GM12878 (cell line): ENCODE results near the gene ZFP62. TPM values are rescaled to one million over a fixed set of nuclear protein-coding genes. Genes with fewer than 3 reads are reported as not detected.

Experiments
- ATAC-seq: fragments of 200-7000 bp; cut with Tn5 transposase; 3 replicates; pipeline ENCODE4 v1.9.1; 2020; ENCODE audit warnings: mild to moderate bottlenecking, moderate library complexity
- BruUV-seq: library from RNA; stranded (reverse); fragments of 400-500 nt; replicated peaks from 2 replicates; lab custom pipeline; 2021; lab: Mats Ljungman, UMichigan
- CTCF ChIA-PET: fragments of 300-600 bp; sonication (Branson Sonifier 250); formaldehyde crosslinking; extraction: SDS; loops from one replicate; lab custom pipeline; 2021; ENCODE audit warnings: inconsistent platforms; lab: Yijun Ruan, JAX
- POLR2A ChIA-PET: fragments of 350-600 bp; formaldehyde crosslinking; extraction: SDS; loops from one replicate; lab custom pipeline; 2021; ENCODE audit warnings: inconsistent platforms; lab: Charles Lee
- RAD21 ChIA-PET: fragments of 300-600 bp; sonication (Branson Sonifier 250); formaldehyde crosslinking; loops from one replicate; lab custom pipeline; 2023; ENCODE audit warnings: antibody characterized with exemption; ENCODE audit not compliant: unreplicated experiment; lab: Charles Lee
- SMC1A ChIA-PET: fragments of 300-600 bp; sonication (Branson Sonifier 250); formaldehyde crosslinking; loops from one replicate; lab custom pipeline; 2023; ENCODE audit not compliant: unreplicated experiment, uncharacterized antibody; lab: Charles Lee
- DNase-seq: peaks from one replicate; pipeline ENCODE4 v3.0.0-alpha.2; 2011; ENCODE audit warnings: low read depth, low spot score
- FAIRE-seq: peaks from 3 replicates; lab custom pipeline; 2011; peaks lifted over from hg19 to GRCh38; lab: Jason Lieb, UNC
- H2AFZ ChIP-seq: 2 replicates; pipeline ENCODE4 v1.6.0; 2011; ENCODE audit warnings: low read depth, low read length, control low read depth; ENCODE audit not compliant: control insufficient read depth
- H3K27ac ChIP-seq: 2 replicates; pipeline ENCODE4 v1.5.1; 2011; ENCODE audit warnings: control low read depth; ENCODE audit not compliant: control insufficient read depth, insufficient read depth
- H3K27me3 ChIP-seq, 2 experiments: replicated peaks in 1 of 2; 2 replicates each; pipeline versions ENCODE4 v1.6.0 to v1.6.1; 2011; ENCODE audit warnings: low read length in 1 of 2; ENCODE audit not compliant: control insufficient read depth in 2 of 2, insufficient read depth in 2 of 2
- H3K36me3 ChIP-seq, 2 experiments: 2 replicates each; pipeline ENCODE4 v1.5.1; 2011; ENCODE audit warnings: low read length in 1 of 2; ENCODE audit not compliant: control insufficient read depth in 2 of 2, insufficient read depth in 2 of 2
- H3K4me1 ChIP-seq: 2 replicates; pipeline ENCODE4 v1.6.1; 2011; ENCODE audit warnings: mild to moderate bottlenecking, low read length, moderate library complexity, mixed read lengths; ENCODE audit not compliant: control insufficient read depth, insufficient read depth
- H3K4me2 ChIP-seq: 2 replicates; pipeline ENCODE4 v1.6.0; 2011; ENCODE audit warnings: control low read depth; ENCODE audit not compliant: control insufficient read depth, insufficient read depth
- H3K4me3 ChIP-seq: fragments of 200-600 bp; sonication (generic); 2 replicates; pipeline ENCODE4 v1.5.1; 2016
- H3K79me2 ChIP-seq: 2 replicates; pipeline ENCODE4 v1.6.0; 2011; ENCODE audit warnings: low read length; ENCODE audit not compliant: control insufficient read depth, insufficient read depth
- H3K9ac ChIP-seq: 2 replicates; pipeline ENCODE4 v1.8.0; 2011; ENCODE audit warnings: low read length, control low read depth, mixed read lengths; ENCODE audit not compliant: control insufficient read depth, insufficient read depth
- H3K9me3 ChIP-seq: replicated peaks from 3 replicates; pipeline ENCODE4 v1.5.1; 2011; ENCODE audit warnings: mild to moderate bottlenecking, low read length; ENCODE audit not compliant: control insufficient read depth, insufficient read depth
- H4K20me1 ChIP-seq: 2 replicates; pipeline ENCODE4 v1.6.0; 2011; ENCODE audit not compliant: control insufficient read depth, insufficient read depth
- BCL3 ChIP-seq: IDR thresholded peaks from 2 replicates; pipeline ENCODE4 v1.6.1; 2011; ENCODE audit warnings: borderline replicate concordance, low read depth, mild to moderate bottlenecking, moderate library complexity, low read length; ENCODE audit not compliant: insufficient read depth, poor library complexity, severe bottlenecking
- CBFB ChIP-seq: IDR thresholded peaks from 2 replicates; pipeline ENCODE4 v1.6.1; 2016; ENCODE audit warnings: antibody characterized with exemption, low read depth
- CHD1 ChIP-seq: IDR thresholded peaks from 2 replicates; pipeline ENCODE4 v1.6.1; 2012; ENCODE audit warnings: low read depth, low read length, improper control_type of control experiment
- DPF2 ChIP-seq: fragments of 450-650 bp; IDR thresholded peaks from 2 replicates; pipeline ENCODE4 v1.6.1; 2017; ENCODE audit warnings: mild to moderate bottlenecking
- MXI1 ChIP-seq: fragments of 150-350 bp; IDR thresholded peaks from 2 replicates; pipeline ENCODE4 v1.6.1; 2011; ENCODE audit warnings: low read depth, mild to moderate bottlenecking, inconsistent platforms, low read length, improper control_type of control experiment
- POU2F2 ChIP-seq: IDR thresholded peaks from 3 replicates; pipeline ENCODE4 v1.6.1; 2011; ENCODE audit warnings: low read depth, mild to moderate bottlenecking, low read length, borderline replicate concordance
- RAD51 ChIP-seq: fragments of 450-650 bp; IDR thresholded peaks from 2 replicates; pipeline ENCODE4 v1.6.1; 2016; ENCODE audit warnings: moderate library complexity, mild to moderate bottlenecking, inconsistent platforms
- TCF12 ChIP-seq: IDR thresholded peaks from 2 replicates; pipeline ENCODE4 v1.6.1; 2011; ENCODE audit warnings: low read depth, mild to moderate bottlenecking, low read length
- TCF7 ChIP-seq: IDR thresholded peaks from 2 replicates; pipeline ENCODE4 v1.6.1; 2014; ENCODE audit warnings: antibody characterized with exemption, borderline replicate concordance
- YBX1 ChIP-seq: fragments of 450-650 bp; IDR thresholded peaks from 2 replicates; pipeline ENCODE4 v1.6.1; 2016; ENCODE audit warnings: antibody characterized with exemption
- ZNF687 ChIP-seq: fragments of 450-650 bp; IDR thresholded peaks from 2 replicates; pipeline ENCODE4 v1.6.1; 2017; ENCODE audit warnings: mild to moderate bottlenecking, moderate library complexity
- WGBS: methylation state at CpG from one replicate; pipeline ENCODE4 v1.1.6; 2016; ENCODE audit warnings: low lambda C conversion rate; ENCODE audit not compliant: insufficient replicate concordance, insufficient coverage; ENCODE audit errors: missing lambda C conversion rate; 5-methylcytosine and 5-hydroxymethylcytosine counted together
- in situ Hi-C: fragments of 300-500 bp; cut with MboI; formaldehyde crosslinking; loops from 9 replicates; pipeline ENCODE4 v1.14.3; 2018; ENCODE audit warnings: mixed read lengths
- intact Hi-C: fragments of 100-400 bp; cut with micrococcal nuclease; formaldehyde crosslinking; loops from one replicate; pipeline ENCODE4 v1.14.2; 2022; ENCODE audit not compliant: unreplicated experiment
- polyA plus RNA-seq, 11 experiments: library from polyadenylated mRNA; depleted of rRNA in 4 of 11; unstranded in 6 of 11; stranded (reverse) in 5 of 11; fragments of >200 nt; fragmentation: Nextera tagmentation in 4 of 11; fragmentation: Illumina TruSeq in 1 of 11; extraction: Ambion mirVana in 4 of 11; extraction: Trizol in 1 of 11; gene quantifications; 1 replicate in 1 of 11; 2 replicates in 10 of 11; pipeline versions ENCODE4 v1.2.1 to v1.2.3, GENCODE V29; 2011 to 2016; ENCODE audit warnings: inconsistent platforms in 2 of 11, missing spikeins in 2 of 11, low read depth in 1 of 11
- total RNA-seq, 4 experiments: library from RNA; depleted of rRNA in 3 of 4; stranded (reverse); fragments of >200 nt in 3 of 4; fragmentation: Illumina TruSeq in 1 of 4; extraction: Trizol in 1 of 4; gene quantifications; 2 replicates each; pipeline versions ENCODE4 v1.2.1 to v1.2.3, GENCODE V29; 2013 to 2021

ZFP62 gene
- total and polyA plus RNA-seq, 10 of the 15 experiments (the other 5 are each of a cell fraction or from before 2014, with no cell fraction given) = 9.2 to 39.7 (median 21.1) TPM

- ChIA-PET RAD21 (interaction anchor here (1.1 to 1.2 kb wide), 2 partner anchors 17 to 44 kb away, joined by 3 read pairs; no protein-coding TSS in a partner anchor), SMC1A (interaction anchor here (4.0 kb wide), 1 partner anchor 11 kb away, joined by 14 read pairs; no protein-coding TSS in a partner anchor), POLR2A (no interaction called here), CTCF (no interaction called here)
- Histone ChIP-seq H4K20me1 (no peaks in the 10 kb centered on the region), H3K4me2 (no peak overlapping the region), H2AFZ (no peak overlapping the region), H3K4me1 (peaks cover 16% of the 10 kb centered on the region), H3K36me3 (no peaks in the 10 kb centered on the region), H3K79me2 (no peaks in the 10 kb centered on the region), H3K9ac (no peak overlapping the region), H3K27ac (no peak overlapping the region), H3K9me3 (no peaks in the 10 kb centered on the region; the same call in 2 of the 3 replicates), H3K4me3 (no peak overlapping the region), H3K27me3 (no peaks in the 10 kb centered on the region)
- 83% methylated on average over 6 of the region's 6 CpGs for WGBS
- intact Hi-C loops = no loop called here
- FAIRE-seq = no peak
- ATAC-seq = no peak
- no peak for TF ChIP-seq TCF7
- no peak for TF ChIP-seq POU2F2
- TF ChIP-seq TCF12 = no peak
- TF ChIP-seq MXI1 = no peak
- TF ChIP-seq ZNF687 = no peak
- no peak for TF ChIP-seq RAD51
- no peak for TF ChIP-seq CHD1
- no peak for TF ChIP-seq YBX1
- no peak for TF ChIP-seq BCL3
- TF ChIP-seq CBFB = no peak
- no peak for TF ChIP-seq DPF2
- no TSS peak for BruUV-seq
- no peak for DNase-seq
- in situ Hi-C loops = loop anchor here (25.0 kb wide), 1 partner anchor 1012 kb away; the partner anchor contains the start of genes MGAT4B and SQSTM1
These were observed 37.0 kb downstream of the ZFP62 start for GRCh38 chr5:180823940-180824629.
